ENCODE measurements around the gene FRS3.

Gene FRS3

DNA sequence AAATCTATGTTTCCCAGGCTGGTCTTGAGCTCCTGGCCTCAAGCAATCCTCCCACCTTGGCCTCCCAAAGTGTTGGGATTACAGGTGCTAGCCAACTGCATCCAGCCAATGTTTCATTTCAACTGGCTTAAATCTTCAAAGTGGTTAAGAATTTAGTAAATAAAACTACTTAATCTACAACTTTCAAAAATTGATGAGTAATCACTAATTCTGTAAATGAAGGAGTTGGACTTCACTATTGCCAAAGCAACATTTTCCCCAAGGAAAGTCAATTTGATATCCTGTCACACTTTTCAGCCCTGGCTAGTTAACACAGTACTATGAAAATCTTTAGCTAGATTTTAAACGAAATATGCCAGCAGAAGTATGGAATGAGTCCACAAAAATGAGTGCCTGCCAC, 11.6 kb upstream of the FRS3 start:
- DNase-seq (ENCODE audit: low read depth in 2 of 2), result no peak

DNA sequence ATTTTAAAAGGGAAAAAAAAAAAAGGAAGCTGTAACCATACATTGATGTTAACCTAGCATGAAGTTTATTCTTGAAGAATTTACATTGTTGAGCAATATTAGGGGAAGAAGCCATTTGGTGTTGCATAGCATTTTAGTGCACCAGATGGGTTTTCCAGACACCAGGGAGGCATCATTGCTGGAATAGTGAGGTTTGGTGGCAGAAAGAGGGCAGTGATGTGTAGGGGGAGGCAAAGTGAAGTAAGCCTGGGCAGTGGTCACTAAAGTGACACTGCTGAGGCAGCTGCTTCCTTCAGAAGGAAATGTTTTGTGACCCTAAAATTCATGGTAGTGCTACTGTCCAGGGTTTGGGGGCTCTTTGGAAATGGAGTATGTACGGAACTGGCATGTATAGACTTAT, 10.3 kb upstream of the FRS3 start:
- DNase-seq (ENCODE audit: low read depth in 2 of 2), result no peak

DNA sequence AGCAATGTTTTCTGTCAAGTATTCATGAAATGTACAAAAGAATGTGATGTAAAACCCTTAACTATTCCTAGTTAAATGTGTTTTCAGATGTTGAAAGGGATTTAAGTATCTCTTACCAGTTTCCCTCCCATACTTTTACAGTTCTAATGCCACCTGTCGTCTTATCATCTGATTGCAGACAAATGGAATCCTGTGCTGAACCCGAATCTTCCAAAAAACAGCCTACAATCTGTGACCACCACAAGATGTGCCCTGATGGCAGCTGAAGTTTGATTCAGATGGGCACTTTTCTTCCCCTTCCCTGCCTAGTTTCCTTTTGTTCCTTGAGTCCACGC, 9.7 kb upstream of the FRS3 start:
- DNase-seq (ENCODE audit: low read depth in 2 of 2), result no peak

DNA sequence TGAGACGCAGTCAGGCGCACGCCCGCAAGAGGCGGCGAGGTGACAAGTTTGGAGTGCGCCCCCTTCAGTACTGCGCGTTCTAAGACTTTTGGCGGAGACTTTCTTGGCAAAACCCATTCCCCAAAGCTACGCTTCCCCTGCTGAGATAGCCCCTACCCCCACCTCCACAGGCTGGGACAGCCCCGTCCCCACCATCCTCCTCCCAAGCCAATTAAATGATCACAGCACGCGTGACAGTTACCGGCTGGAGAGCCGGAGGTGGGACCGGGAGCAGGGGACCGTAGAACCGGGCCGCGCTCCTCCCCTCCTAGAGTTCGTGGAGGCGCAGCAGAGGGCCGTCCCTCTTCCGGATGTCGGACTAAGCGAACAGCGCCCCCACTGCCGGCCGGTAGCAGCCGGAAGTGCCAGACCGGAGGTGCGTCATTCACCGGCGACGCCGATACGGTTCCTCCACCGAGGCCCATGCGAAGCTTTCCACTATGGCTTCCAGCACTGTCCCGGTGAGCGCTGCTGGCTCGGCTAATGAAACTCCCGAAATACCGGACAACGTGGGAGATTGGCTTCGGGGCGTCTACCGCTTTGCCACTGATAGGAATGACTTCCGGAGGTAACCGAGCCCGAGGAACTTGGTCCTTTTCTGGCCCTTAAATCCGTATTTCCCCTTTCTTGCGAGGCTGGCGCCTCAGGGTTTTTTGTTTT, 7.7 kb upstream of the FRS3 start, which contains the start of gene TOMM6:
TOMM6 (plus strand) TSS at position 476 of the 699 bp plus-strand sequence; CDS start at position 480, 4 bp downstream.
- DNase-seq (ENCODE audit: low read depth in 2 of 2), result peak; percentile 91

DNA sequence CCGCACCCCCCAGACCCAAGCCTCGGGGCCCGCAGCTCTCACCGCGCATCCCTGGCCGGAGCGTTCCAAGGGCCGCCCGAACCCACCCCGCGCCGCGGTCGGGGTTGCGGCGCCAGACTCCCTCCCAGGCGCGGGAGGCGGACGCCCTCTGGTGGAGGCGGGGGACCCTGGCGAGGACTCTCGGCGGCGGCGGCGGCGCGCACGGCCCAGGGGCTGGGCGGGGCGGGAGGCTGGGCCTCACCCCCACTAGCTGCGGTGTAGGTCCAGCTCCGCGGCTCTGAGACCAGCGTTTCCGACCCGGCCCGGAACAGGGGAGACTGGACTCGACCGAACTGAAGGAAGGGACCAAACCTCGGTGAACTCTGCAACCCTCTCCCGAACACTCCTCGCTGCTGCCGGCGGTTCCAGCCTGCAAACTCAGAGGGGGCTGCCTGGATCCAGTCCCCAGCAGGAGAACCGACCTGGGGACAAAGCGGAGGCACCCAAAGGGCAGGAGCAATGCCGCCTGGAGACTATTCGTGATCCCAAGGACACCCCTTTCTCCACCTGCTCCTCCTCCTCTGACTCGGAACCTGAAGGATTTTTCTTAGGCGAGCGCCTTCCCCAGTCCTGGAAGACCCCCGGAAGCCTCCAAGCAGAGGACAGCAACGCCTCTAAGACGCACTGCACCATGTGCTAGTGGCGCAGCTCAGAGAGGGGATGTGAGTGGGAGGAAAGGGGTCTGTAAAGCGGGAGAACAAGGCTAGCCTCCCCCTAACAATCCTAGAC, 6.9 kb upstream of the FRS3 start:
- peak; percentile 78 to 82 for DNase-seq (ENCODE audit: low read depth in 2 of 2)

DNA sequence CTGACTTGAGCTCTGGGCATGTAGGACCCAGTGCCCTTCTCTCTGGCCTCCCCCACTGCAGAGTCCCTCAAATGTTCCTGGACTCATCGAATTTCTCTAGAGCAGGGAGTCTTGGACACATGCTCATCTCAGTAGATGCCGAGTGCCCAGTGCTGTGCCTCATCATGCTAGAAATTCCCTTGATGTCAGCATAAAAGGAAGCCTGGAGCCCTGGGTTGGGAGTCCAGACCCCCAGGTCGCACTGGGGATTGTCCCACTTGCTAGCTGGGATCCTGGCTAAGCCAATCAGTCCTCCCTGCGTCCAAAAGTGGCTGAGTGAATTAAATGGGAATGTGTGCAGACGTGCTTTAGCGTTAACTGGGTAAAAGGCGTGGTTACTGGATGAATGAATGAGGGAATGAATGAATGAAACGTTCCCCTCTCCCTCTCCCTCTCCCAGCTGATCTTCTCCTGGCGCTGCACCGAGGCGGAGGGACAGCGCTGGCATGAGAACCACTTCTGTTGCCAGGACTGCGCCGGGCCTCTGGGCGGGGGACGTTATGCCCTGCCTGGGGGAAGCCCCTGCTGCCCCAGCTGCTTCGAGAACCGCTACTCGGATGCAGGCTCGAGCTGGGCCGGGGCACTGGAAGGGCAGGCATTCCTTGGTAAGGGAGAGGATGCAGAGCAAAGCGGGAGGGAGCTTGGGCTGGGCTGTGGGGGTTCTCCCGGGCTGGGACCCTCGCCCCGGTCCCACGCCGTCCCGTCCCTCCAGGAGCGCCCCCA, 6.2 kb upstream of the FRS3 start:
- DNase-seq (ENCODE audit: low read depth in 2 of 2), result no peak

DNA sequence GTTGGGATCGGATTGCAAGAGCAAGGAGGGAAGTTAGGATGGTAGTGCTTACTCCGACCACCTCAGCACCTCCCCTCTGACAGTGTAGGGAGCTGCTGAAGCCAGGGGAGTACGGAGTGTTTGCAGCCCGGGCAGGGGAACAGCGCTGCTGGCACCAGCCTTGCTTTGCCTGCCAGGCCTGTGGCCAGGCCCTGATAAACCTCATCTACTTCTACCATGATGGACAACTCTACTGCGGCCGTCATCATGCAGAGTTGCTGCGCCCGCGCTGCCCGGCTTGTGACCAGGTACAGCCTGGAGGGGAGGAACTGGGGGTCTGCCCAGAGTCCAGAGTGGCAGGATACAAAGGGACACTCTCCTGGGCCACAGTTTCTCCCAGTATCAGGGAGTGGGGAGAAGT, 5.6 kb upstream of the FRS3 start:
- no peak for DNase-seq (ENCODE audit: low read depth in 2 of 2)

DNA sequence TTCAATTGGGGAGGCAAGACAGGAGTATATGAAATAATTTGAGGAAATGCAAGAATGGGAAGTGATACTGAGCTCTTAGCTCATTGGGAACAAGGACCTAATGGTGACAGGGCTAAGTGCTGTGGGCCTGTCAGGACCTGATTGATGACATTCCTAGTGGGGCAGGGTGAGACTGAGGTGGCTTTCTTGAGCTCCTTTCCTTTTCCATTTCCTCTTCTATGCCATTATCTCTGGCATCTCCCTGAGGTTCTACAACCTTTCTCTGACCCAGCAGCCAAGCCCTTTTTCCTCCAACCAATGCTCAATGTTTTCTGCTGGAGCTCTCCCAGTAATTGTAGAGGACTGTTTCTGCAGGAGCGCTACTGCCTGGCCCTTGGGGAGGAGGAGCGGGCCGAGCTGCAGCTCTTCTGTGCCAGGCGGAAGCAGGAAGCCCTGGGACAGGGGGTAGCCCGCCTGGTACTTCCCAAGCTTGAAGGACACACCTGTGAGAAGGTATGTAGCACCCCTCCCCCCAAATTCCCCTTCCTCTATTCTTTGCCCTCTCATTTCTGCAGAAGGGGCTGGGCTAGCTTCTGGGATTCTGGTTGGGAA, 5.0 kb upstream of the FRS3 start:
- no peak for DNase-seq (ENCODE audit: low read depth in 2 of 2)

DNA sequence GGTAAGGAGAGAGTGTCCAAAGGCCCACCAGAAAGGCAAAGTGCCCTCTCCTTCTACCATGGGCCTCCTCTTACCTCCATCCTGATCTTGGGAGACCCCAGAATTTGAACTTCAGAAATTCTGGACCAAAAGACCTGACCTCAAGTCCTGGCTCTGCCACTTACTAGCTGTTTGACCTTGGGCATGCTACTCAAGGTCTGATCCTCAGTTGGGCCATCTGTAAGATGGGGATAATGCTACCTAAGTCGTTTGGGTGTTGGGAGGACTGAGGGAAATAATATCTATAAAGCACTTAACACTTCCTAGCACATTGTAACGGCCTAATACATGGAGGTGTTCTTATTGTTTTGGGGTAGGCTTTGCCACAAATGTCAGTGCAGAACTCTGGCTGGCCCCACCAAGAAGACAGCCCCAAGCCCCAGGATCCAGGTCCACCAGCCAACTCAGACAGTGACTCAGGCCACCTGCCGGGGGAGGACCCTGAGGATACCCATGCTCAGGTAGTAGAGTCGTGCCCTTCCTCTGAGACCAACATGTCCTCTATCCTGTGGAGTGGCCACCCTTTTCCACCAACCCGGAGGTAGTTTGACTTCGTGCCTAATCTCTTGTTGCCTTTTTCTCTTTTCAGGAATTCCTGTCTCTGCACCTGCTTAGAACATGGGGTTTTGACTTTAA, 3.5 kb upstream of the FRS3 start:
- no peak for DNase-seq (ENCODE audit: low read depth in 2 of 2)

DNA sequence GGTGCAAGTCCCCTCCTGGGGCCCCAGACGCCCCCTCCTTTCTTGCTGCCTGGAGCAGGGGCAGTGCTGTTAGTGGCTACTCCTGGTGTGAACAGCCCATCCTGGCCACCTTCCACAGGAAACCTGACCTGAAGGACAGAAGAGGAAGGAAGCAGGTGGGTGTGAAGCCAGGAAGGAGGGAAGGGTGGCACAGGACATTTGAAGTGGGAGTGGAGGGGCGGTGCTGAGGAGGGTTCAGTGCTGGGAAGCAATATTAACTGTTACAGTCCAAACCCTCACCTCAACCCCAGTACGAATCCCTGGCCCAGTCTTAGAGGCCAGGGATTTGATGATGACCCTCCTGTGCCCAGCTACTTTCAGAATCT, 1.6 kb upstream of the FRS3 start:
- DNase-seq (ENCODE audit: low read depth in 2 of 2), result no peak

DNA sequence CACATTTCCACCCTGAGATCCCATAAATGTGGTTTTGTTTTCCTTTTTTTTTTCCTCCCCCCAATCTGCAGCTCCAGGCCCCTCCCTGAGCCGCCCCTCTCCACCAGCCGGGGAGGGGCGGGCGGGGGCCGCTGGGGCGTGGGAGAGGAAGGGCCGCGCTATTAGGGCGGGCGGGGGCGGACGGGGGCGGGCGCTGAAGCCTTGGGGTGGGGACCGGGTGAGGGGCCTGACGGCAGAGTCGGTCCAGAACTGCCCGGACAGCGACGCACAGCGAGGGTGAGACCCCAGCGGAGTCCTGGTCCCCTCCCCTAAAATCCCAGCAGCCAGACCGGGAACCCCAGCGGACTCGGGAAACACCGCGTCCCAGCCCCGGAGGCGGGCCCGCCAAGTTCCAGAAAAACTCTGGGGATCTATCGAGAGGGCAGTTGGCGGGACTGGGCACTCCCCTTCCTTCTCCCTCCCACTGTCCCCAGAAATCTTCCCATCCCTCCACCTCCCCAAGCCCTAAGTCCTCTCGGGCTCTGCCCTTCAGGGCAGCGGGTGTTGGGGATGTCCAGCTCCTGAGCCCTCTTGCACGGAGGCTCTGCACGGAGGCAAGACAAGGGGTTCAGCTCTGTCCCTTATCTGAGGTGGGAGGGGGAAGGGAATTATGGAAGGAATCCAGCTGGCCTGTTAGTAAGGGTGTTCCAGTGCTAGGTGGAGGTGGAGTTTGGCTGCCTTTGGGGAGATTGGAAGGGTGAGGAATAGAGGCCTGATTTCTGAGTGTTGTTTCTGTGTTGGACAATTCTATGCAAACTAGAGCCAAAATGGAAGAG, 1.1 kb upstream of the FRS3 start, which contains the start of gene PRICKLE4:
PRICKLE4 (plus strand) TSS at position 232 of the 815 bp plus-strand sequence. CDS start 2,692 bp downstream, outside the sequence.
- DNase-seq (ENCODE audit: low read depth in 2 of 2), result no peak

DNA sequence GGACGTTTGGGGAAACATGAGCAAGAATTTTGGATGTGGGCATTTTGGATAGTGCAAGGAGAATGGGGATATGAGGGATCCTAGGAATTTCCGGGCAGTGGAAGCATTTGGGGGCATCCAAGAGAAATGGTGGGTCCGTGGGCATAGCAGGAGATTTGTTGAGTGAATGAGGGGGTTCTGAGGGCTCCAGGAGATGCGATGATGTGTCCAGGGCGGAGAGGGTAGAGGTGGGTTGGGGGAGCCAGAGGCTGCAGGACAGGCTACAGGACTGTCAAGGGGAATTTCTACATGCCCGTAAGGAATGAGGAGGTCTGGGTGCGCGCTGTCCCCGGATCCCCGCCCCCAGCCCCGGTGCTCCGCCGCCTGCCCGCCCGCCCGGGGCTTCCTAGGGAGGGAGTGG, 364 bp downstream of the FRS3 start:
- DNase-seq (ENCODE audit: low read depth in 2 of 2), result no peak

DNA sequence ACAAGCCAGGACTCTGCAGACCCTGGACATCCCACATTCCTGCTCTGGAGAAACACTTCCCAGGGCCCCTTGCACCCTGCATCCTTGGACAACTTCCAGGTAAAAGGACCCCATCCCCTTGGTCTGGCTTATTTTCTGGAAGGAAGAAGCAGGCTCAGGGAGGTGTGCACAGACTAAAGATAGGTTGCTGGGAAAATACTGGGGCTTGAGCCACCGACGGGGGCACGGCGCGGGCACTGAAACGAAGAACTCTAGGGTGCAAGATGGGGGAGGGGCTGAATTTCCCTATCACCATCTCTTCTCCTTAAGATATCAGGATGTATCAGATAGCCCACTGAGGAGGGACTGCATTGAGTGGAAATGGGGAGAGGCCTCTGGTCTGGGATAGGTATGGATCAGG, 805 bp downstream of the FRS3 start:
- no peak for DNase-seq (ENCODE audit: low read depth in 2 of 2)

DNA sequence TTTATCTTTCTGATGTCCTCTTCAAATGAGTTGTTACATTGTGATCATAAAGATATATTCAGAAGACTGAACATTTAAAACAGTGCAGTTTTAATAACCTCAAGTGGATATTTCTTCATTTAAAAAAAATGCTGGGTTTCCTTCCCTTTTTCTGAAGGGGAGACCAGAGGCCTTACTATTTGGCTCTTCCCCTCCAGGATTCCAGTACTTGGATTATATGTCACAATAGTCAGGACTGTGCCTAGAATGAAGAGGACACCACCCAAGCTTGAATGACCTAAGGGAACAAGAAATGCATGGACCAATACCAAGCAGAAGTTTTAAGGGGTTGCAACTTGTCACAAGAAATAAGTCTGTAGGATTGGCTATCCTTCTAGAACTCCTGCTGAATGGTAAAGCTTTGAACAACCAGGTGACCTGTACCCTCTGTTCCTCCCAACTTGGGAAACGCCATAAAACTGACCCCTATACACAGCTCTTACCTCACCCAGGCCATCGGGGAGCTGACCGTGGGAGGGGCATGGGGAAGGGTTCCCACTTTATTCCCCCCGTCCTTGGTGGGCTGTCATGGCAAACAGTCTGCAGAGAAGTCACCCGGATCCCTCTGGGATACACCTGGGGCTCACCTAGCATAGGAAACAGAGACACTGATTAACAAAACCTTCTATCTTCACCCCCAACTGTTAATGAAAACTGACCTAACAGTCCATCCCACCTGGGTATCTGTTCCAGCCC, 2.0 kb downstream of the FRS3 start:
- no peak for DNase-seq (ENCODE audit: low read depth in 2 of 2)

DNA sequence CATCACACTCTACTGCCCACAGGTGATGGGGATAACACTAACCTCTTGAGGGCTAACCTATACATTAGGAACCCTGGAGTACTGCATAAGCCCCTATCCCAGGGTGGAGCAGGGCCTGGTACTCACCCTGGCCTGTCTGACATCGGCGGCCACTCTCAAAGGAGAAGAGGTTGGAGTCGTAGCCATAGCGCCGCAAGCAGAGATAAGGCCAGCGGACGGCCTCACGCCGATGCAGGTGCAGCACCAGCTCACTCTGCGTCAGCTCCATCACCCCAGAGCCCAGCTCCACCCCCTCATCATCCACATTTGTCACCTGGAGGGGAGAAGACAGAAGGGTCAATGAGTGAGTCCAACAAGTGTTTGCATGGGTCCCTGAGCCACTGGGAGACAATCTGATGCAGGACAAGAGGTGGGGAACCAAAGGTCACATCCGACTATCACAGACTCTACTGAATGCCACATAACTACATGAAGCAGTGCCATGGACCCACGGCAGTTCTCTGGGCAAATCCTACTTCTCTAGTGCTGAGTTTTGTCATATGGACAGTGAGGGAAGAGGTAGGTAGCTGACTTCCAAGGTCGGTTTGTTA, 4.3 kb downstream of the FRS3 start:
- no peak for DNase-seq (ENCODE audit: low read depth in 2 of 2)

DNA sequence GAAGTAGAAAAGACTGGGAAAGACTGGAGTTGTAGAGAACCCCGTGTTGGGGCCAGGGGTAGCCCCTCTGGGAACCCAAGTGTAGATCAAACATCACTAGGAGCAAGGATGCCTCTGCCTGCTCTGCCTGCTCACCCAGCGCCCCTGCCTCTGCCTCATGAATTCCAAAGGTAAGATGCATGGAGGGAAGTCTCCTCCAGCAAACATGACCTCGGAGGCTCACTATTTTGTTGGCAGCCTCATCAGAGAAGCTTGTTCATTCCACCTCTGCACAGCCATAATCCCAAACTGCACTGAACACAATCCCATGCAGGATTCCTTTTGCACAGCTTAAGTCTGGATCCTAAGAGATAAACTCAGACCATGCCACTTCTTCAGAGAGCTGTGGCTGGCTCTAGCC, 4.9 kb downstream of the FRS3 start:
- DNase-seq (ENCODE audit: low read depth in 2 of 2), result no peak

DNA sequence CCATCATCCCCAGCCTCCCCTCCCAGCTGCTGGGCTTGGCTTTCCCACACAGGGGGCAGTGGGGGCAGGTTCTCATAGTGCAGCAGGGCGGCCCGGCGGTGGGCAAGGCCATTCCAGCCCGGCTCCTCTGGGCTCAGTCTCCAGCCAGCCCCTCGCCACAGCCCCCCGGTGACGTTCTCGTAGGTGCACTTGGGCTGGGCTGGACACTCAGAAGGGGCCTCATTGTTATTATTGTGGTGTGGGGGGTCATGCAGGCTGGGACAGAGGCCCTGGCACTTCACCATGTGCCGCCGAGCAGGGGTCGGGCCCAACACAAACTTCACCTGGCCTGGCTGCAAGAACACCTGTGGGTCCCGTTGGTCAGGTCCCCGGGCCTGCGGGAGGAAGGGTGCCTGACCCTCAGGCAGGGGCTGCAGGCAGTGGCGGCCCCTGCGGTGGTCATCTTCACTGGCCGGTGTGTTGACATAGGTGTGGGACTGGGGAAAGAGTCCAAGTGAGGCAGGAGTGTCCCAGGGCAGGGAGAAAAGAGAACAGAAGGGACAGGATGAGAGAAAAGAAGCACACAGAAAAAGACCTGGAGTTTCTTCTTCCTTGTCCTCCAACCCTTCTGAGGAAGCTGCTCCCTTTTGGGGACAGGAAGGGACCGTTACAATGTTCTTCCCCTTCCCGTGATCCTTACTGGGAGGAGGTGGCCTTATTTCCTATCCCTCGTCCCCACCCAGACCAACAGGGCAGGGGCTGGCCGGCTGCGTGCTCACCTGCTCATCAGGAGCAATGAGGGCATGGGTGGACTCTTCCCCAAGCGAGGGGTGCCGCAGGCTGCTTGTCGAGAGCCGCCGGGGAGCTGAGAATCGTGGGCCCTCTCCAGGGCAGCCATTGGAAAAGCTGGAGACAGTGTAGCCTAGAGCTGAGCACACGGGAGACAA, 8.4 kb downstream of the FRS3 start:
- DNase-seq (ENCODE audit: low read depth in 2 of 2), result no peak

DNA sequence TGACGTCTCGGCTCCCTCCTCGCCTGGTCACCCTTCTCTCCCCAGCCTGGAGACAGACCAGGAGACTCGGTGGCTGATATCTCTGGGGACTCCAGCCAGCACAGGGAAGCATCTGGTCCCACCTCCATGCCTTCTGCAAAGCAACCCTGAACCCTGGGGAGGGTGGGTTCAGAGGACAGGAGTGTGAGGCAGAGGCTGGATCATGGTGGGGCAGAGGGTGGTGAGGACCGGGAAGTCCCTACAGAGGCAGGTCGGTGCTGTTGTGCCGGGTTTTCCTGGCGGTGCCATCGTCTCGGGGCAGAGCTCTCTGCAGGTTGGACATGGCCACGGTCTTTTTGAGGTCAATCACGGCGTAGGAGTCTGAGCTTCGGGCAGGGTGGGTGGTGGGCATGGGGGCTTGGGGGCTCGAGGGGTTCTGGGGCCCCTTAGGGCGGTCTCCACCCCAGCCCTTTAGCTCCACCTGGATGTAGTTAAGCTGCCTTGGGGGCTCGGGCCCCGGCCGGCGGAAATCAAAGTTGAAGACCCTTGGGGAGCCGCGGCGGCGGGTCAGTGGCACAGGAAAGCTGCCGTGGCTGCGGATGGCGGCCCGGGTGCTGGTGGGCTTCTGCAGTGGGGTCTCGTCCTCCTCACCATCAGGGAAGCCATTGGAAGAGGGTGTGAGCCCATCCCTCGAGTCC, 9.2 kb downstream of the FRS3 start:
- no peak for DNase-seq (ENCODE audit: low read depth in 2 of 2)
